Airway epithelial cell (primary cell): Measurements from ENCODE around the gene SMIM11. TPM values are rescaled to one million over a fixed set of nuclear protein-coding genes. Genes with fewer than 3 reads are reported as not detected.

Experiments
- total RNA-seq: library from RNA; depleted of rRNA; stranded (reverse); fragments of >200 nt; gene quantifications from 2 replicates; pipeline ENCODE4 v1.2.3, GENCODE V29; 2015

Gene SMIM11, protein sequence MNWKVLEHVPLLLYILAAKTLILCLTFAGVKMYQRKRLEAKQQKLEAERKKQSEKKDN
- 5.4 and 18.4 TPM in 2 replicates for total RNA-seq

DNA sequence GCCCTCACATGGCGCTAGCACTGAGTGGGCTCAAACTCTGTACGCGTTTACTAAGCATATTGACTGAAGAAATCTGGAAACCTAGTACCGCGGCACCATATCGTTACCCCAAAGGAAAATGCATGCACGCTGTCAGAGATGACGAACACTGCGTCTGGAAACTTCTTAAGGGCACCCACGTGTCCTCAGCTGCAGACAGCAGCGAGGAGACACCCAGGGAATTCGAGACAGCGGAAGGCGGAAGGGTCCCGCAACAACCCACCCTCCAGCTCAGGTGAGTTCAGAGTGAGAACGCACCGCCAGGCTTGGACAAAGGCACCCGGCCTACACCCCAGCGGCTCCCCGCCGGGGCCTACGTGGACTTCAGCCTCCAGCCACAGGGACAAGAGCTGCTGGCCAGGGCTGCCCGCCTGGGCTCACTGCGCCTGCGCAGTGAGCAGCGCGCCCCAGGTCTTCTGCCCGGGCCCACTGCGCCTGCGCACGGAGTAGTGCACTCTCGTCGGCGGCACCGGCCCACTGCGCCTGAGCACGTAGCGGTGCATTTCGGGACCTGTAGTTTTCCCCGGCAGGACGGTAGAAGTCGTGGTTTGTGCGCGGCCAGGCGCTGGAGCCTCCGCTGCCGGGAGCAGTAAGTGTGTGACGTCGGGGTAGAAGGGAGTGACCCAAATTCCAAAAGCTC lies at the start of gene SMIM11:
SMIM11 (plus strand) TSS at position 568 of the 679 bp plus-strand sequence. CDS start 3,998 bp downstream, outside the sequence.

DNA sequence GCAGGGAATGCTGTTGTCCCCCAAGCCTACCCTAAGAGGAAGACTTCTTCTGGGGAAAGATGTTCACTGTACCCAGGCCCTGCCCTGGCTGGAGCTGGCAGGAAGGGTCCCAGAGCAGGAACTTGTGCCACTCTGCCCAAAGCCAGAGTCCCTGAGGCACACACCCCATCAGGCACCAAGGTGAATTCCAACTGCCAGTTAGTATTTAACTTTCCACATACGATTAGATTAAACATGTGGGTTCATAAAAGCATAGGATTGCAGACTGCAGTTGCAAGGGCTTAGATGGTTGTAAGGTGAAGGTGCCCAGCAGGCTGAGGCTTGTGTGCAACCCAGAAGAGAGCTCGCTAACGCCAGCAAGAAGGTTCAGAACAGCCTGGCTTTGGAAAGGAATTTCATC lies 11.6 kb upstream of the SMIM11 start, which contains the start of gene KCNE2:
KCNE2 (plus strand) TSS at position 274 of the 400 bp plus-strand sequence. CDS start 6,473 bp downstream, outside the sequence.

DNA sequence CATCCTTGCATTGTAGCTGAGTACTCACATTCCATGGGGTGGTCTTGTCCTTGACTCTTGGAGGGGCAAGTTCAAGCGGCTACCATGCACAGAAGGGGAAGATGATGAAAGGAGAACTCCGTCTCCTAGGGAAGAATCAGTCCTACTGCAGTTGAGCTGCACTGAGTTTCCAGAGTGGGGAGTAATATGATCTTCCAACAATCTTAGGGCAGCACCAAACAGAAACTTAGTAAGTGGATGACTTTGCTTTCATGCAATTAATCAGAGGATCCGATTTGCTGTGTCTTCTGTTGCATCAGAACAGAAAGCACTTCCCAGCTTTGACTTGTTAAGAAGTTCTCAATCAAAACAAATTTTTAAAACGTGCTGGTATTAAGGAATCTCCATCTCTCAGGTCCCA lies 48.5 kb downstream of the SMIM11 start, which contains the start of gene SMIM34:
SMIM34 (minus strand) TSS at position 147 of the 400 bp plus-strand sequence; CDS start at position 35, 112 bp downstream.

Other genes with a start within 250 kb of the SMIM11 start
- not detected in 2 replicates for gene KCNE2, start 11.5 kb upstream of the SMIM11 start, total RNA-seq
- gene SMIM34, start 48.4 kb downstream of the SMIM11 start, total RNA-seq: not detected in 2 replicates
- gene KCNE1, start 136.7 kb downstream of the SMIM11 start, total RNA-seq: 0.49 TPM in 1 of 2 replicates, not detected in the other
- 20.7 and 31.6 TPM in 2 replicates for gene RCAN1, start 239.6 kb downstream of the SMIM11 start, total RNA-seq